ENCODE results near the gene CDKN3.
"Not testable (repeated sequence)": the region's sequence is repeated elsewhere in the genome, so short reads cannot be mapped to it uniquely, and the experiment has no call there.

CDKN3 gene

GRCh38 chr14:54392131-54392859 lies 4.5 kb upstream of the CDKN3 start:
- no peak for TF ChIP-seq CTCF (IDR thresholded peaks at IDR 0.05; ENCODE audit: insufficient read depth, low read length, missing control alignments)
- DNase-seq (ENCODE audit: low read depth, low spot score) = no peak
- no peak overlapping the region for H3K4me3 ChIP-seq (ENCODE audit: low read depth, low read length)
- CTCF ChIA-PET = interaction anchor here (1.5 kb wide), 1 partner anchor 10 kb away, joined by 3 read pairs; no protein-coding TSS in a partner anchor
- POLR2A ChIA-PET = no interaction called here

DNA sequence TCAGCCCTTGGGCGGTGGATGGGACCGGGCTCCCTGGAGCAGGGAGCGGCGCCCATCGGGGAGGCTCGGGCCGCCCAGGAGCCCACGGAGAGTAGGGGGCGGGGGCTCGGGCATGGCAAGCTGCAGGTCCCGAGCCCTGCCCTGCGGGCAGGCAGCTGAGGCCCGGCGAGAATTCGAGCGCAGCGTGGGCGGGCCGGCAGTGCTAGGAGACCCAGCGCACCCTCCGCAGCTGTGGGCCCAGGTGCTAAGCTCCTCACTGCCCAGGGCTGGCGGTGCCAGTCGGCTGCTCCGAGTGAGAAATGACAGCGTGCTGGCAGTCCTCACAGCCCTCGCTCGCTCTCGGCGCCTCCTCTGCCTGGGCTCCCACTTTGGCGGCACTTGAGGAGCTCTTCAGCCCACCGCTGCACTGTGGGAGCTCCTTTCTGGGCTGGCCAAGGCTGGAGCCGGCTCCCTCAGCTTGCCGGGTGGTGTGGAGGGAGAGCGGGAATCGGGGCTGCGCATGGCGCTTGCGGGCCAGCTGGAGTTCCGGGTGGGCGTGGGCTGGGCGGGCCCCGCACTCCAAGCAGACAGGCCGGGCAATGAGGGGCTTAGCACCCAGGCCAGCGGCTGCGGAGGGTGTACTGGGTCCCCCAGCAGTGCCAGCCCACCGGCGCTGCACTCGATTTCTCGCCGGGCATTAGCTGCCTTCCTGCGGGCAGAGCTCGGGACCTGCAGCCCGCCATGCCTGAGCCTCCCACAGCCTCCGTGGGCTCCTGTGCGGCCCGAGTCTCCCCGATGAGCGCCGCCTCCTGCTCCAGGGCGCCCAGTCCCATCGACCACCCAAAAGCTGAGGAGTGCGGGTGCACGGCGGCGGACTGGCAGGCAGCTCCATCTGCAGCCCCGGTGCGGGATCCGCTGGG lies 3.6 kb upstream of the CDKN3 start:
- CTCF ChIA-PET = interaction anchor here (1.5 to 5.0 kb wide), 2 partner anchors 11 to 26 kb away, joined by 3 to 23 read pairs; no protein-coding TSS in a partner anchor
- H3K4me3 ChIP-seq (ENCODE audit: low read depth, low read length); POLR2A ChIA-PET; DNase-seq (ENCODE audit: low read depth, low spot score): not testable (repeated sequence)

DNA sequence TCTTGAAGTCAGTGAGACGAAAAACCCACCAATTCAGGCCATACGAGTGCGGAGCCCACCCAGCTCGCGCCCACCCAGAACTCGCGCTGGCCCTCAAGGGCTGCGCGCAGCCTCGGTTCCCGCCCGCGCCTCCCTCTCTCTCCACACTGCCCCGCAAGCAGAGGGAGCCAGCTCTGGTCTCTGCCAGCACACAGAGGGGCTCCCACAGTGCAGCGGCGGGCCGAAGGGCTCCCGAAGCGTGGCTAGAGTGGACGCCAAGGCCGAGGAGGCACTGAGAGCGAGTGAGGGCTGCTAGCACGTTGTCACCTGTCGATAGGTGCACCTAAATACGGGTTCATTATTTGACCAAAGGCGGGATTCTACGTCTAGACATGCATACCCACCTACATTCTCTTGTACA lies 2.2 kb upstream of the CDKN3 start:
- ChIA-PET POLR2A (no interaction called here), CTCF (interaction anchor here (4.7 to 5.0 kb wide), 2 partner anchors 16 to 27 kb away, joined by 23 to 31 read pairs; no protein-coding TSS in a partner anchor)
- TF ChIP-seq CTCF (IDR thresholded peaks at IDR 0.05; ENCODE audit: insufficient read depth, low read length, missing control alignments) = no peak
- no peak overlapping the region for H3K4me3 ChIP-seq (ENCODE audit: low read depth, low read length)
- no peak for DNase-seq (ENCODE audit: low read depth, low spot score)

GRCh38 chr14:54395284-54395683 lies 1.5 kb upstream of the CDKN3 start:
- H3K4me3 ChIP-seq (ENCODE audit: low read depth, low read length) = no peak overlapping the region
- no peak for DNase-seq (ENCODE audit: low read depth, low spot score)
- CTCF ChIA-PET = interaction anchor here (1.1 to 5.0 kb wide), 7 partner anchors 8 to 381 kb away, joined by 3 to 31 read pairs (median 4); no protein-coding TSS in a partner anchor
- no peak for TF ChIP-seq CTCF (IDR thresholded peaks at IDR 0.05; ENCODE audit: insufficient read depth, low read length, missing control alignments)
- POLR2A ChIA-PET = interaction anchor here (0.6 kb wide), 1 partner anchor 84 kb away, joined by 3 read pairs; no protein-coding TSS in a partner anchor

GRCh38 chr14:54395716-54396115 lies 1.1 kb upstream of the CDKN3 start:
- POLR2A ChIA-PET = interaction anchor here (0.6 kb wide), 1 partner anchor 84 kb away, joined by 3 read pairs; no protein-coding TSS in a partner anchor
- H3K4me3 ChIP-seq (ENCODE audit: low read depth, low read length) = no peak overlapping the region
- no peak for DNase-seq (ENCODE audit: low read depth, low spot score)
- CTCF ChIA-PET = interaction anchor here (1.1 to 5.0 kb wide), 8 partner anchors 8 to 380 kb away, joined by 3 to 31 read pairs (median 5); no protein-coding TSS in a partner anchor
- TF ChIP-seq CTCF (IDR thresholded peaks at IDR 0.05; ENCODE audit: insufficient read depth, low read length, missing control alignments) = no peak

DNA sequence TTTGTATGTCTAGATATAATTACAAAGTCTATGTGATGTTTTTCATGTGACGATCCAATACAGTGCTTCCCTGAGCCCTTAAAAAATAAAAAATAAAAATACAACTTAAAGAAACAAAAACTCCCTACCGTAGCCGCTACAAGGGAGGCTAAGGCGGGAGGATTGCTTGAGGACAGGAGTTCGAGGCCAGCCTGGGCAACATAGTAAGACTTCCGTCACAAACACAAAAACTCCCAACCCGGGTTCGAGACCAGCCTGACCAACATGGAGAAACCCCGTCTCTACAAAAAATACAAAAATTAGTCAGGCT lies 669 bp upstream of the CDKN3 start:
- ChIA-PET POLR2A (no interaction called here), CTCF (interaction anchor here (1.2 to 5.0 kb wide), 7 partner anchors 8 to 380 kb away, joined by 3 to 31 read pairs (median 6); no protein-coding TSS in a partner anchor)
- TF ChIP-seq CTCF (IDR thresholded peaks at IDR 0.05; ENCODE audit: insufficient read depth, low read length, missing control alignments) = no peak
- no peak for DNase-seq (ENCODE audit: low read depth, low spot score)
- peak overlapping the region; percentile 60 for H3K4me3 ChIP-seq (ENCODE audit: low read depth, low read length)

Measured in AG04449 (cell line).